K562 (cell line): ENCODE results near the gene ZNF468. TPM values are rescaled to one million over a fixed set of nuclear protein-coding genes. Genes with fewer than 3 reads are reported as not detected.
"Not testable (repeated sequence)": the region's sequence is repeated elsewhere in the genome, so short reads cannot be mapped to it uniquely, and the experiment has no call there.

Experiments
- ATAC-seq: fragments of 200-7000 bp; cut with Tn5 transposase; 3 replicates; pipeline ENCODE4 v1.9.1; 2020; ENCODE audit warnings: moderate library complexity
- Bru-seq: library from RNA; stranded (reverse); fragments of 400-500 nt; gene quantifications from one replicate; lab custom pipeline; 2021; lab: Mats Ljungman, UMichigan
- BruChase-seq, 2 experiments: library from RNA; stranded (reverse); fragments of 400-500 nt; gene quantifications; one replicate each; lab custom pipeline; 2021; lab: Mats Ljungman, UMichigan
- BruUV-seq: library from RNA; stranded (reverse); fragments of 400-500 nt; replicated peaks from 2 replicates; lab custom pipeline; 2021; lab: Mats Ljungman, UMichigan
- CTCF ChIA-PET: fragments of 300-600 bp; formaldehyde crosslinking; extraction: SDS; loops from one replicate; lab custom pipeline; 2021; ENCODE audit warnings: low intra/inter-chr PET ratio; lab: Yijun Ruan, JAX
- POLR2A ChIA-PET: fragments of 300-600, 350-650 bp; sonication (Branson Sonifier 250); formaldehyde crosslinking; extraction: SDS; loops from one replicate; lab custom pipeline; 2021; ENCODE audit warnings: antibody characterized with exemption, inconsistent platforms; lab: Yijun Ruan, JAX
- DNase-seq, 4 experiments: peaks; one replicate each; pipeline versions ENCODE4 v3.0.0 to v3.0.0-alpha.2; 2011 to 2018; ENCODE audit warnings: low spot score in 3 of 4, mixed read lengths in 3 of 4; ENCODE audit errors: extremely low read depth in 1 of 4
- FAIRE-seq: peaks from 2 replicates; lab custom pipeline; 2011; peaks lifted over from hg19 to GRCh38; lab: Jason Lieb, UNC
- H2AFZ ChIP-seq: 2 replicates; pipeline ENCODE4 v1.6.0; 2011; ENCODE audit warnings: low read depth, low read length, control low read depth, inconsistent platforms
- H3K27ac ChIP-seq: fragments of 200-600 bp; 3 replicates; pipeline ENCODE4 v1.8.0; 2011; ENCODE audit warnings: low read depth, mild to moderate bottlenecking, control low read depth, inconsistent platforms, low read length, moderate library complexity, mixed read lengths; ENCODE audit errors: extremely low read depth
- H3K27me3 ChIP-seq, 2 experiments: fragments of 300-600 bp in 1 of 2; 2 replicates in 1 of 2; 3 replicates in 1 of 2; pipeline versions ENCODE4 v1.6.0 to v1.8.0; 2011; ENCODE audit warnings: inconsistent platforms in 2 of 2, low read length in 2 of 2, mild to moderate bottlenecking in 1 of 2, mixed read lengths in 1 of 2, moderate library complexity in 1 of 2; ENCODE audit not compliant: control insufficient read depth in 2 of 2, insufficient read depth in 2 of 2
- H3K36me3 ChIP-seq: fragments of 300-600 bp; 3 replicates; pipeline ENCODE4 v1.8.0; 2011; ENCODE audit warnings: mild to moderate bottlenecking, low read length, inconsistent platforms; ENCODE audit not compliant: control insufficient read depth, insufficient read depth
- H3K4me1 ChIP-seq, 2 experiments: fragments of 200-600 bp in 1 of 2; replicated peaks in 1 of 2; 2 replicates in 1 of 2; 3 replicates in 1 of 2; pipeline versions ENCODE4 v1.5.1 to v1.8.0; 2011; ENCODE audit warnings: inconsistent platforms in 2 of 2, low read length in 2 of 2, mild to moderate bottlenecking in 1 of 2, mixed read lengths in 1 of 2, moderate library complexity in 1 of 2; ENCODE audit not compliant: control insufficient read depth in 2 of 2, insufficient read depth in 2 of 2
- H3K4me2 ChIP-seq: 2 replicates; pipeline ENCODE4 v1.6.1; 2011; ENCODE audit warnings: low read length, control low read depth, inconsistent platforms, mixed read lengths; ENCODE audit not compliant: insufficient read depth
- H3K4me3 ChIP-seq: fragments of 200-600 bp; sonication (generic), shearing (Covaris generic); 2 replicates; pipeline ENCODE4 v1.5.1; 2016; ENCODE audit warnings: control low read depth, inconsistent platforms
- H3K79me2 ChIP-seq: fragments of 200-600 bp; 3 replicates; pipeline ENCODE4 v1.8.0; 2011; ENCODE audit warnings: low read length, inconsistent platforms; ENCODE audit not compliant: control insufficient read depth, insufficient read depth
- H3K9ac ChIP-seq, 2 experiments: 2 replicates each; pipeline versions ENCODE4 v1.6.0 to v1.6.1; 2011; ENCODE audit warnings: low read depth in 2 of 2, low read length in 2 of 2, control low read depth in 1 of 2, inconsistent platforms in 1 of 2, mild to moderate bottlenecking in 1 of 2, mixed read lengths in 1 of 2; ENCODE audit not compliant: insufficient read depth in 1 of 2
- H3K9me1 ChIP-seq: one replicate; pipeline ENCODE4 v1.6.0; 2011; ENCODE audit warnings: inconsistent platforms, mild to moderate bottlenecking, low read length, moderate library complexity; ENCODE audit not compliant: control insufficient read depth, insufficient read depth
- H3K9me3 ChIP-seq: replicated peaks from 2 replicates; pipeline ENCODE4 v1.5.1; 2011; ENCODE audit warnings: low read depth, low read length, inconsistent platforms; ENCODE audit not compliant: control insufficient read depth, insufficient read depth
- H4K20me1 ChIP-seq: replicated peaks from 2 replicates; pipeline ENCODE4 v1.6.1; 2011; ENCODE audit warnings: low read length, inconsistent platforms, mixed read lengths; ENCODE audit not compliant: control insufficient read depth, insufficient read depth
- CTBP1 ChIP-seq: fragments of 450-650 bp; IDR thresholded peaks from 2 replicates; pipeline ENCODE4 v1.6.1; 2016; ENCODE audit warnings: borderline replicate concordance
- MXI1 ChIP-seq: IDR thresholded peaks from 2 replicates; pipeline ENCODE4 v1.6.1; 2011; ENCODE audit warnings: low read depth, mild to moderate bottlenecking, improper control_type of control experiment, low read length
- POLR2AphosphoS5 ChIP-seq: IDR thresholded peaks from 2 replicates; pipeline ENCODE4 v1.6.1; 2011; ENCODE audit warnings: mild to moderate bottlenecking, low read depth, low read length, moderate library complexity; ENCODE audit not compliant: control insufficient read depth, insufficient read depth
- SRF ChIP-seq, 2 experiments: fragments of 250-450, 450-650 bp in 1 of 2; sonication (Bioruptor Pico) in 1 of 2; sonication (generic) in 1 of 2; formaldehyde crosslinking; IDR thresholded peaks; 2 replicates each; pipeline versions ENCODE4 v1.5.0 to v1.5.1; 2020 to 2022; ENCODE audit warnings: mild to moderate bottlenecking in 1 of 2, missing genetic modification reagents in 1 of 2
- WGBS: fragments of 100-300 bp; shearing (Covaris generic); methylation state at CpG from one replicate; pipeline ENCODE4 v1.1.6; 2016; ENCODE audit warnings: low coverage, mixed read lengths; ENCODE audit not compliant: insufficient coverage; ENCODE audit errors: missing lambda C conversion rate; 5-methylcytosine and 5-hydroxymethylcytosine counted together
- in situ Hi-C: fragments of 300-500 bp; cut with MboI; formaldehyde crosslinking; loops from 4 replicates; pipeline ENCODE4 v1.15.0; 2018; ENCODE audit warnings: inconsistent platforms, mixed read lengths
- intact Hi-C: fragments of 100-400 bp; cut with micrococcal nuclease; formaldehyde crosslinking; loops from 2 replicates; pipeline ENCODE4 v1.14.2; 2022
- long read RNA-seq, 3 experiments: library from polyadenylated mRNA in 2 of 3; library from RNA in 1 of 3; unstranded in 2 of 3; stranded (forward) in 1 of 3; transcript quantifications; one replicate each; pipeline ENCODE4 v2.0.0, GENCODE V29; 2019 to 2022
- polyA minus RNA-seq, 3 experiments: library from RNA; depleted of rRNA, polyadenylated mRNA; stranded (reverse); fragments of >200 nt; gene quantifications; 2 replicates each; pipeline ENCODE4 v1.2.3, GENCODE V29; 2011
- polyA plus RNA-seq, 8 experiments: library from polyadenylated mRNA; depleted of rRNA in 4 of 8; stranded (reverse) in 5 of 8; unstranded in 3 of 8; fragments of >200 nt; fragmentation: Nextera tagmentation in 2 of 8; fragmentation: Illumina TruSeq in 1 of 8; extraction: Ambion mirVana in 2 of 8; extraction: Trizol in 1 of 8; gene quantifications; 2 replicates each; pipeline versions ENCODE4 v1.2.1 to v1.2.3, GENCODE V29; 2011 to 2014; ENCODE audit warnings: inconsistent platforms in 1 of 8, missing spikeins in 1 of 8
- total RNA-seq, 7 experiments: library from RNA; depleted of rRNA in 6 of 7; stranded (reverse); fragments of >200 nt in 6 of 7; fragmentation: Illumina TruSeq in 2 of 7; extraction: Trizol in 2 of 7; gene quantifications; 2 replicates each; pipeline versions ENCODE4 v1.2.1 to v1.2.3, GENCODE V29; 2011 to 2021; ENCODE audit warnings: low replicate concordance in 1 of 7
- TF ChIP-seq, protein P1 (sequence below): fragments of 450-650 bp; IDR thresholded peaks from 2 replicates; pipeline ENCODE4 v1.6.1; 2016; ENCODE audit warnings: borderline replicate concordance
- TF ChIP-seq, protein P2 (sequence below), 3 experiments: IDR thresholded peaks in 2 of 3; conservative IDR thresholded peaks in 1 of 3; 2 replicates each; pipeline ENCODE4 v1.5.1; 2011 to 2012; ENCODE audit warnings: low read length in 3 of 3, mild to moderate bottlenecking in 3 of 3, control low read depth in 2 of 3, improper control_type of control experiment in 1 of 3, inconsistent platforms in 1 of 3, low read depth in 1 of 3, mixed read lengths in 1 of 3, moderate library complexity in 1 of 3; ENCODE audit not compliant: insufficient read depth in 2 of 3
- TF ChIP-seq, protein P3 (sequence below): fragments of 200-800 bp; sonication (Bioruptor generic); IDR thresholded peaks from 2 replicates; pipeline ENCODE4 v1.6.1; 2017; ENCODE audit warnings: missing genetic modification characterization, missing compliant biosample characterization

ZNF468 gene
- total RNA-seq (2011; cell fraction: chromatin; rRNA removed; ENCODE audit: low replicate concordance), result 37.7 and 82.3 TPM in 2 replicates
- 28.5 and 32.5 TPM in 2 replicates for total RNA-seq (2011; cell fraction: nucleolus; rRNA removed)
- 39.1 and 44.0 TPM in 2 replicates for total RNA-seq (2011; cell fraction: nucleoplasm; rRNA removed)
- total RNA-seq (2014; rRNA removed), result 17.4 and 18.9 TPM in 2 replicates
- 32.7 and 36.9 TPM in 2 replicates for total RNA-seq (2014; rRNA removed; fragmentation: Illumina TruSeq; extraction: Trizol)
- 27.3 and 28.2 TPM in 2 replicates for total RNA-seq (2015; rRNA removed; fragmentation: Illumina TruSeq; extraction: Trizol)
- 18.9 and 20.7 TPM in 2 replicates for total RNA-seq (2021)
- polyA plus RNA-seq (2011; rRNA removed), result 29.0 and 36.2 TPM in 2 replicates
- polyA plus RNA-seq (2011; cell fraction: cytosol; rRNA removed), result 10.8 and 18.3 TPM in 2 replicates
- 18.5 and 19.6 TPM in 2 replicates for polyA plus RNA-seq (2011; cell fraction: nucleus; rRNA removed)
- 13.2 and 13.4 TPM in 2 replicates for polyA plus RNA-seq (2012)
- polyA plus RNA-seq (2014; fragmentation: Illumina TruSeq; extraction: Trizol), result 21.1 and 23.2 TPM in 2 replicates
- polyA plus RNA-seq (2014; fragmentation: Nextera tagmentation; extraction: Ambion mirVana), result 10 to 100 TPM; 17.9 to 24.0 TPM
- polyA plus RNA-seq (2014; rRNA removed), result 15.9 and 17.5 TPM in 2 replicates
- 46.2 and 47.4 TPM in 2 replicates for polyA minus RNA-seq (2011; rRNA and poly(A)+ RNA removed)
- 10.2 and 17.8 TPM in 2 replicates for polyA minus RNA-seq (2011; cell fraction: cytosol; rRNA and poly(A)+ RNA removed)
- polyA minus RNA-seq (2011; cell fraction: nucleus; rRNA and poly(A)+ RNA removed), result 11.3 and 16.6 TPM in 2 replicates
- Bru-seq, nascent RNA, result percentile 56 among the genes with signal in this experiment
- percentile 73 among the genes with signal in this experiment for BruChase-seq, experiment 1, labeled RNA remaining after a 2-hour chase
- BruChase-seq, experiment 2, labeled RNA remaining after a 6-hour chase, result percentile 77 among the genes with signal in this experiment
- long read RNA-seq, experiment 1, full-length matches to known transcripts, result 14 of 109 reads
- long read RNA-seq, experiment 1, partial matches to known transcripts, result 13 of 109 reads
- long read RNA-seq, experiment 1, other reads (novel, unspliced or antisense), result 82 of 109 reads
- long read RNA-seq, experiment 2, partial matches to known transcripts, result 0 of 6 reads
- long read RNA-seq, experiment 2, other reads (novel, unspliced or antisense), result 6 of 6 reads
- long read RNA-seq, experiment 3, full-length matches to known transcripts, result 1 of 14 reads
- long read RNA-seq, experiment 3, partial matches to known transcripts, result 0 of 14 reads
- long read RNA-seq, experiment 3, other reads (novel, unspliced or antisense), result 13 of 14 reads

DNA sequence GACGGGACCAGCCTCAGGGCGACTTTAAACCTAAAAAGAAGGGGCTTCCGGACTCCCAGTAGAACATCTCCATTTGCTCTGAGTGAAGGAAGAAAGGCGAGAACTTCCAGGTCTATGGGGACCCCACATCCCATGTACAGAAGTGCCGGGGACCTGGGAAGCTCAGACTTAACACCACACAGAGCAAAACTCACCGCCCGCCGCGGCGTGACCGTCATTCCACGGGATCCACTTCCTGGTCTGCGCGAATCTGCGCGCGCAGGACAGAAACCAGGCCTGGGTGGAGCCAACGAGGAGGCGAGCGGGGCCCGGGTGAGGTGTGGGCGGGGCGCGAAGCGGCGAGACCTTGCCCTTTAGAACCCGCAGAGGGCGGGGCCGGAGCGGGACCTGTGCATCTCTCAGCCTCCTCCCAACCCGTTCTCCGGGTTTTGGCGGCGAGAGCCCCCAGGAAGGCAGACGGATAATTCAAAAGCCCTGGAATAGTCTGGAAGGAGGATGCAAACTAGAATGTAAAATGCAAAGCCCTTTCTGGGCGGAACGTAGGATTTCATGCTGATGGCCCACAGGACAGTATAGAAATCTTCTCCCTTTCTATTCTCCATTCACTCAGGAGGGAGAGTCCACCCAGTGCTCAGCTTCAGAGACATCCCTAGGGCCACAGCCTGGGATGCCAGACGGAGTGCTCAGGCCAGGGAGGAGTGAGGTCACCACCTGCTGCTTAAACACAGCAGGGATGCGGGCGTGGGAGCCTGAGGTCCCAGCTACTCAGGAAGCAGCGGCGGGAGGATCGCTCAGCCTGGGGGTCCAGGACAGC is at the start of gene ZNF468:
TSS of gene ZNF468 (minus strand) at position 242 of the 814 bp plus-strand sequence. CDS start 3,347 bp downstream, outside the sequence.
- CTCF ChIA-PET, result interaction anchor here (0.5 kb wide), 1 partner anchor 106 kb away, joined by 3 read pairs; no protein-coding TSS in a partner anchor
- H4K20me1 ChIP-seq, H3K9me1 ChIP-seq, BruUV-seq, H3K27me3 ChIP-seq, POLR2A ChIA-PET, intact Hi-C loops, H3K79me2 ChIP-seq, H3K9me3 ChIP-seq: not testable (repeated sequence)
- H3K4me1 ChIP-seq, result peaks cover 2 to 14% of the 10 kb centered on the region in 2 experiments; a peak in 4 of 5 replicates
- H2AFZ ChIP-seq, result peak within 1 kb of the TSS; percentile 92
- peak within 1 kb of the TSS; percentile 83 for H3K4me2 ChIP-seq
- H3K9ac ChIP-seq, result peak within 1 kb of the TSS; percentile 85 to 91
- in situ Hi-C loops, result loop anchor here (5.0 kb wide), 1 partner anchor 35 kb away; the partner anchor contains the start of gene ZNF28
- peak; percentile 100 for ATAC-seq
- H3K27ac ChIP-seq, result peak within 1 kb of the TSS; percentile 77
- 14% methylated on average over 26 of the region's 43 CpGs for WGBS
- H3K36me3 ChIP-seq, result peaks cover 16% of the 10 kb centered on the region; the same call in 2 of the 3 replicates
- peak within 1 kb of the TSS; percentile 68 for H3K4me3 ChIP-seq
- peak; percentile 99 for FAIRE-seq
- peak; percentile 50 to 78 (median 63) for DNase-seq
- TF ChIP-seq, protein P1, sequence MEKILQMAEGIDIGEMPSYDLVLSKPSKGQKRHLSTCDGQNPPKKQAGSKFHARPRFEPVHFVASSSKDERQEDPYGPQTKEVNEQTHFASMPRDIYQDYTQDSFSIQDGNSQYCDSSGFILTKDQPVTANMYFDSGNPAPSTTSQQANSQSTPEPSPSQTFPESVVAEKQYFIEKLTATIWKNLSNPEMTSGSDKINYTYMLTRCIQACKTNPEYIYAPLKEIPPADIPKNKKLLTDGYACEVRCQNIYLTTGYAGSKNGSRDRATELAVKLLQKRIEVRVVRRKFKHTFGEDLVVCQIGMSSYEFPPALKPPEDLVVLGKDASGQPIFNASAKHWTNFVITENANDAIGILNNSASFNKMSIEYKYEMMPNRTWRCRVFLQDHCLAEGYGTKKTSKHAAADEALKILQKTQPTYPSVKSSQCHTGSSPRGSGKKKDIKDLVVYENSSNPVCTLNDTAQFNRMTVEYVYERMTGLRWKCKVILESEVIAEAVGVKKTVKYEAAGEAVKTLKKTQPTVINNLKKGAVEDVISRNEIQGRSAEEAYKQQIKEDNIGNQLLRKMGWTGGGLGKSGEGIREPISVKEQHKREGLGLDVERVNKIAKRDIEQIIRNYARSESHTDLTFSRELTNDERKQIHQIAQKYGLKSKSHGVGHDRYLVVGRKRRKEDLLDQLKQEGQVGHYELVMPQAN, result peak; percentile 27; the same call in 1 of the 2 replicates
- TF ChIP-seq POLR2AphosphoS5, result peak; percentile 69
- 0 out of 2 replicates have a peak, but pooled peaks have one; percentile 44 for TF ChIP-seq MXI1
- TF ChIP-seq CTBP1, result peak; percentile 29; the same call in 1 of the 2 replicates
- TF ChIP-seq, protein P2, sequence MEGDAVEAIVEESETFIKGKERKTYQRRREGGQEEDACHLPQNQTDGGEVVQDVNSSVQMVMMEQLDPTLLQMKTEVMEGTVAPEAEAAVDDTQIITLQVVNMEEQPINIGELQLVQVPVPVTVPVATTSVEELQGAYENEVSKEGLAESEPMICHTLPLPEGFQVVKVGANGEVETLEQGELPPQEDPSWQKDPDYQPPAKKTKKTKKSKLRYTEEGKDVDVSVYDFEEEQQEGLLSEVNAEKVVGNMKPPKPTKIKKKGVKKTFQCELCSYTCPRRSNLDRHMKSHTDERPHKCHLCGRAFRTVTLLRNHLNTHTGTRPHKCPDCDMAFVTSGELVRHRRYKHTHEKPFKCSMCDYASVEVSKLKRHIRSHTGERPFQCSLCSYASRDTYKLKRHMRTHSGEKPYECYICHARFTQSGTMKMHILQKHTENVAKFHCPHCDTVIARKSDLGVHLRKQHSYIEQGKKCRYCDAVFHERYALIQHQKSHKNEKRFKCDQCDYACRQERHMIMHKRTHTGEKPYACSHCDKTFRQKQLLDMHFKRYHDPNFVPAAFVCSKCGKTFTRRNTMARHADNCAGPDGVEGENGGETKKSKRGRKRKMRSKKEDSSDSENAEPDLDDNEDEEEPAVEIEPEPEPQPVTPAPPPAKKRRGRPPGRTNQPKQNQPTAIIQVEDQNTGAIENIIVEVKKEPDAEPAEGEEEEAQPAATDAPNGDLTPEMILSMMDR (IDR thresholded peaks at IDR 0.05 in 2 of 3, conservative IDR thresholded peaks at IDR 0.05 in 1 of 3; ENCODE audit: insufficient read depth in 2 of 3, low read depth in 1 of 3, low read length in 3 of 3), result 0 out of 6 replicates have a peak, but pooled peaks of 2 of the 3 experiments have one; percentile 7 to 12
- TF ChIP-seq, protein P3, sequence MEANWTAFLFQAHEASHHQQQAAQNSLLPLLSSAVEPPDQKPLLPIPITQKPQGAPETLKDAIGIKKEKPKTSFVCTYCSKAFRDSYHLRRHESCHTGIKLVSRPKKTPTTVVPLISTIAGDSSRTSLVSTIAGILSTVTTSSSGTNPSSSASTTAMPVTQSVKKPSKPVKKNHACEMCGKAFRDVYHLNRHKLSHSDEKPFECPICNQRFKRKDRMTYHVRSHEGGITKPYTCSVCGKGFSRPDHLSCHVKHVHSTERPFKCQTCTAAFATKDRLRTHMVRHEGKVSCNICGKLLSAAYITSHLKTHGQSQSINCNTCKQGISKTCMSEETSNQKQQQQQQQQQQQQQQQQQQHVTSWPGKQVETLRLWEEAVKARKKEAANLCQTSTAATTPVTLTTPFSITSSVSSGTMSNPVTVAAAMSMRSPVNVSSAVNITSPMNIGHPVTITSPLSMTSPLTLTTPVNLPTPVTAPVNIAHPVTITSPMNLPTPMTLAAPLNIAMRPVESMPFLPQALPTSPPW, result peak; percentile 22; the same call in 1 of the 2 replicates
- TF ChIP-seq SRF (CRISPR knock-in tag; IDR thresholded peaks at IDR 0.05), result 0 out of 4 replicates have a peak, but pooled peaks of 1 of the 2 experiments have one; percentile 36
